HG03196 (cell line): Measurements from ENCODE around the gene PIGC.

Experiments used
- ATAC-seq: cut with Tn5 transposase; IDR thresholded peaks from one replicate; pipeline ENCODE4 v1.9.1; 2021; ENCODE audit not compliant: unreplicated experiment

Gene PIGC

GRCh38 chr1:172443666-172444453, at the start of gene PIGC:
Gene PIGC, minus strand, starts transcription at chr1:172444069. Its CDS starts 1,447 bp downstream, at chr1:172442622.
- peak; percentile 99 for ATAC-seq

DNA sequence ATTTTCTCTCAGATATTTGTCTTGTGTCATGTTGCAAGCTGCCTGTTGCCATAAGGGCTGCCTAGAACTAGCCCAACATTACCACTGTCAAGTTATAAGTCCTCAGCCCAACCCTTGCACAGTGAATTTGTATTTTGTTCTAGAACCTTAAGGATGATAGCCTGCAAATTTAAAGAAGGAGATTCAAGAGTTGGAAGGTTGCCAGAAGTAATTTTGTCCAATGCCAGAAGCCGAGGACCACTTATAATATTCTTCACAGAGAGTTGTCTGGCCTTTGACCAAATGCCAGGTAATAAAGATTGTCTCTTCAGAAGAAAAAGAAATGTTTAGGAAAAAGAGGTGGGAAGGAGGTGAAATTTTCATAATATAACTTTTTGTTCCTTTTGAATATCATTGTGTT, 48.6 kb upstream of the PIGC start:
- ATAC-seq = no peak

DNA sequence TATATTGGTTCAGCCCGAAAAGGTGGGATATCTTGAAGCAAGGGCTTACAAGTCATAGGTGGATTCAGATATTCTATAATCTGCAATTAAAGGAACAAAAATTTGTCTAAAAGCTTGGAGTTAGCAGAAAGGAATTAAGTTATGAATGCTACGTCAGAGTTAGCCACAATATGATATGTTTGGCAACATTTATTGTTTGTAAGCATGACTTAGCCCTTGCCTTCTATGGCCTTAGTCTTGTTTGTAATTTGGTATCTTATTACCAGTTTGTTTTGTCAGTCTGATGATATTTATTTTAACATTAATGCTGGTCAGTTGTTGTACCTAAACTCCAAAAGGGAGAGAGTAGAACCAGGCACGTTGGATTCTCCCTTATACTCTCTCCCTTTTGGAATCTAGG, 46.0 kb upstream of the PIGC start:
- no peak for ATAC-seq

- ATAC-seq = no peak
Observed at GRCh38 chr1:172488393-172488792, 44.5 kb upstream of the PIGC start.

GRCh38 chr1:172487550-172487949, 43.7 kb upstream of the PIGC start:
- no peak for ATAC-seq

- ATAC-seq = no peak
Observed at GRCh38 chr1:172486805-172487454, 43.1 kb upstream of the PIGC start.

DNA sequence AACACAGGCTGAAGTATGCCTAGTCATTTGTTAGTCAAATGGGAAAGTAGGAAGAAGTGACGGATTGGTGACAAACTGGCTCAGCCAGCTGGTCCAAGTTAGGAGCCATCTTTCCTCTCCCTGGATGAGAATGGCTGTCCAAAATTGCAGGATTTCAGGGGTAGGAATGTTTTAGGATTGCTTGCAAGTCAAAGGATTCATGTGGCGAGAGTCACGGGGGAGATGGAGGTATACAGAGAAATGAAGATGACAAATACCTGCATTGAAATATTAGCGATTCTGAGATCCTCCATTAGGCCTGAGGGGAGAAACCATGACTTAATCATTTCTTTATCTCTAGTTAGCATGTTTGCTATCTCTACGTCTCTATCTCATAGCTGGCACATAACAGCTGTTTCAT, 41.8 kb upstream of the PIGC start:
- ATAC-seq = no peak

GRCh38 chr1:172484252-172484651, 40.4 kb upstream of the PIGC start:
- ATAC-seq = no peak

DNA sequence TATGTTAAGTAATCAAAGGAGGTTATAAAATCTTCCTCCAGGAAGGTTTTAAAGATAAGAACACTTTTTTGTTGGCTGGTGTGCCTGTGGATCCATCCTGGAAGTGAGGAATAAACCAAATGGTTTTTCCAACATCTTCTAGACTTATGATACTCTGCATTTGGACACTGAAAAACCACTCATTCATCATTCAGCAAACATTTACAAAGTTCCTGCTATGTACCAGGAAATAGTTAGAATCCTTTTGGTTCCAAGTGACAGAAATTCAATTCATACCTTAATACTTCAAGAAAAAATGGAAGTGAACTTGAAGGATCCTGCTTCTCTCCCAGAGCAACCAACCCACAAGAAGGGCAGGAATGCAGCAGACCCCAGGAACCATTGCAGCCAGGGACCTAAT, 39.6 kb upstream of the PIGC start:
- ATAC-seq = no peak

DNA sequence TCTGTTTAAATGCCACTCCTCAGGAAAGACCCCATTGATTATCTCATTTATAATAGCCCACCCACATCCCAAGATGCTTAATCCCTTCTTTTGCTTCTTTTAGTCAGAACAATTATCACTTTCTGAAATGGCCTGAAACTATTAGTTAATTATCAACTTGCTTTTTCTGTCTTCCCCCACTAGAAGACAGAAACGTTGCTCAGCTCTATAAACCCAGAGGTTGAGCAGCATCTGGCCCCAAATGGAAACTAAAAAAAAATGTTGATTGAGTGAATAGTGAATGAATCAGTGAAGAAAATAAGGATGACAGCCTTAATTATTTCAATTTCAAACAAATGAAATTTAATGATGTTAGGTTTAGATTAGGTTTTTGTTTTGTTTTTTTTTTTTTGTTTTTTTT, 38.2 kb upstream of the PIGC start:
- ATAC-seq = no peak

DNA sequence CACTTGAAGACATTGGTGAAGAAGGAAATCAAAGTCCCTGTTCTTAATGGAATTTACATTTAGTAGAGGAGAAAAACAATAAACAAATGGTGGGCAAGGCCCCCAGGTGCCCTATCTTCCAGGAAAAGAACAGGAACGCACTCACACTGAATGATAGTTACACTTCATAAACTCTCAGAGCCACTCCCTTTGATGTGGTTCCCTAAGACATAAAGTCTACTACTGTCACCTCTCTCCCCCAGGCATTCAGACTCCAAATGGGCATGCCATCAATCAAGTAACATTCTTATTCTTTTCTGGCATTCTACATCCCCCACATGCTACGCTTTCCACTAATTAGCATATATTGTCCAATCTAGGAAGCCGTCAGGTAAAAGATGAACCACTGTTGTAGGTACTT, 36.6 kb upstream of the PIGC start:
- ATAC-seq = no peak

- ATAC-seq = no peak
Observed at GRCh38 chr1:172478485-172478884, 34.6 kb upstream of the PIGC start.

DNA sequence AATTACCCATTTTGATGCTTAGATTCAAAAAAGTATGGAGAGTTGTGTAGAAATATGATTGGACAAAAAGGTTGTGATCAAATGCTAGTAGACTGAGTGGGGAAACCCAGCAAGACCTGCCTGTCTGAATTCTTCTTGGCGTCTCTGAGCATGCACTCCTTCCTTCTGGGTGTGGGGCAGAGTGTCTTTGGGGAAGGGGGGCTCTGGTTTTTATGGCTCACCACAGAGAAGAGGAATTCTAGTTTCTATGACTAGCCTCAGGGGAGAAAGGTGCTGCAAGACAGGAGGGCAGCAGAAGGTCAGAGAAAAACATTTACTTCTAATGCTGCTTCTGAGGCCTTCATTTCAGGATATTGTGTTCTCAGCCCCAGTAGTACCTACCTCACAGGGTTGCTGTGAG, 33.9 kb upstream of the PIGC start:
- ATAC-seq = no peak

DNA sequence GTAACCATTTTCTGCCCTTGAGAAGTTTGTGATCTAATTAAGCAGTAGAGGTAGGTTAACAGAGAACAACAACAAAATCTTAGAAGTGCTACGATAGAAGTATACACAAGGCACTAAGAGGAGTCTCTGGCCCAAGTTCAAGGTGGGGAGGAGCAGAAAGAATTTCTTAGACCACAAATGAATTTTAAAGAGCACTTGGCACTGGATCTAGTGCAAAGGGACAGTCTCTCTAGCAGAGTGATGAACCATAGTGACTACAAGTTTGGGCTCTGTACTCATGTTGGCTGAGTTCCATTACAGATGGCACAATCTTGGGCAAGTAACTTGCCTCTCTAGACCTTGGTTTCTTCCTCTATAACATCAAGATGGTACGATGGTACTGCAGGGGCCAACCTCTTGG, 33.3 kb upstream of the PIGC start:
- no peak for ATAC-seq

DNA sequence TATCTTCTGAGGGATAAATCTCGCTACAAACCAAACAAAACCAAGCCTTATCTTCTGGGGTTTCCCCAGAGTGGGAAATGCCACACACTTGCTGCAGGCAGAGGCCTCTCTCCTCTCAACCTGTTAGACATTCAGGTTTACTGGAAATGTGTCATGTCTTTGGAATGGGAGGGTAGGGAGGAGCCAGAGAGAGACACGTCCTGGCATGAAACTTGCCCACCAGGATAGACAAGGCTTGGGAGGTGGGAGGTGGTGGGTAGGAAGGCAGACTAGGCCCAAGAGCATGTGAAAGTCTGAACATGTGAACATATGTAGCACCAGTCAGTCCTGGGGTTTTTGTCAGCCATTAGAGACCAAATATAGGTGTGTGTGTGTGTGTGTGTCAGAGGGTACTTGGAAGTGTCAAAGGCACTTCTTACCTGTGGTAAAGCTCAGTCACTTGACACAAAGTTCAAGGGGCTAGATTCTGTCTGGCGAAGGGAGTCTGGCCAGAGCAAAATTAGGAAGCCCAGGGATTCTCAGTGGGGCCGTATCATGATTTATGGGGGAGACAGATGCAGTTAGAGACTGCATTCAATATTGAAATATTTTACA, 32.4 kb upstream of the PIGC start:
- ATAC-seq = no peak

DNA sequence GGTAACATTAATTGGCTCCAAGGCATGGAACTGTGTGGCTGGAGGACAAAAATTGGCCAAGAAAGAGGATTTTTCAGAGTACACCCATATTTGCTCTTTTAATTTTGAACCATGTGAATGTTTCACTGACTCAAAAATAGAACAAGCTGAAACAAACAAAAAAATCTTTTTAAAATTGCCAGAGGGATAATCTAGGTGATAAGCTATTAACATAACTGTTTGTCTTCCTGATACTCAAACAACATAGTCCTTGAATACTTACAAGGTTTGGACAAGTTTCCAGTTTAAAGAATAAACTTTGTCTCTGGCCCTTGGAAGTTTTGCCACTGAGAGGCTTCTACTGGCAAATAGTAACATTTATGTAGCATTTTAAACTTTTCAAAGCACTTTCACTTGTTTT, 30.0 kb upstream of the PIGC start:
- ATAC-seq = no peak

DNA sequence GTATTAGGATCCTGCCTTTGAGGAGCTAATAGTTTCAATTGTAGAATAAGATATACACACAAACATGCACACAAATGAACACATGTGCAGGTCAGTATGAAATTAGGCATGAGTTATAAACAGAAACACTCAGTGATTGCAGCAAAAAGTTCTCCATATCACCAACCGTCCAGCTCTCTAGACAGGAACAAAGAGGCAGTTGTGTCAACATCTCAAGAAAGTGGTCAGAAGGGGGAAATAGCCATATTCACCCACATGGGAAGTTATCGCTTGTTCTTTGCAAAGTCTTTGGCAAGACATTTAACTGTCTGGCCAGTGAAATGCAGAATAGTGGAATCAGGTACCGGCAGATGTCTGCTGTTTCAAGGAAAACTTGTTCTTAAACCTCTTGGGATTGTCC, 29.4 kb upstream of the PIGC start:
- no peak for ATAC-seq

- no peak for ATAC-seq
Observed at GRCh38 chr1:172472495-172472894, 28.6 kb upstream of the PIGC start.

- ATAC-seq = no peak
Observed at GRCh38 chr1:172471666-172472065, 27.8 kb upstream of the PIGC start.

- ATAC-seq = no peak
Observed at GRCh38 chr1:172470149-172470548, 26.3 kb upstream of the PIGC start.

DNA sequence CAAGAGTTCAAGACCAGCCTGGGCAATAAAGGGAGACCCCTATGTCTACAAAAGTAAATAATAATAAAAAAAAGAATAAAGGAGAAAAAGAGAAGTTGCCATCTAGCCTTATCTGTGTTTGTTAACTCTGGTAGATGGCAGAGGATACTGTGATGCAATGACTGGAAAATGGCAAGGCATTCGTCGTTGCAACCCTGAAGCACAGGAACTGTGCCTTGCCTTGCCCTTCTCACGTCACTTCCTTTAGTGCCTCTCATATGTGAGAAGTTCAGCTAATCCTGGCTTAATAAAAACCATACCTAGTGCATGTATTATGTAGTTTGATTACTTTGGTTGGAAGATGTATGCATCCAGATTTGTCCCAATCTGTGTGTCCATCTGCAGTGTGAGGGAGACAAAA, 25.8 kb upstream of the PIGC start:
- no peak for ATAC-seq

GRCh38 chr1:172468296-172468695, 24.4 kb upstream of the PIGC start:
- no peak for ATAC-seq
